ENCODE measurements around the gene TMEM170B.

GRCh38 chr6:11556309-11556708 is 18.8 kb downstream of the TMEM170B start:
- TF ChIP-seq POLR2AphosphoS5 (IDR thresholded peaks at IDR 0.05; ENCODE audit: low read depth), result no peak
- no peak for TF ChIP-seq CTCF (IDR thresholded peaks at IDR 0.05; ENCODE audit: insufficient read depth, low read length)
